Activated naive CD8-positive, alpha-beta T cell treated with anti-CD3 and anti-CD28 coated beads for 36 hours (primary cell): ENCODE results near the gene FOXF2. TPM values are rescaled to one million over a fixed set of nuclear protein-coding genes. Genes with fewer than 3 reads are reported as not detected.
A peak's percentile ranks its signal among the peaks of the same experiment; 100 is the strongest.

ENCODE experiments used
- DNase-seq: peaks from one replicate; pipeline ENCODE4 v3.0.0; 2021
- H3K27ac Mint-ChIP-seq: one replicate; pipeline ENCODE4 v1.8.0; 2022; ENCODE audit warnings: mild to moderate bottlenecking, moderate library complexity, mixed read lengths
- H3K27me3 Mint-ChIP-seq: one replicate; pipeline ENCODE4 v1.8.0; 2022; ENCODE audit warnings: mild to moderate bottlenecking, mixed read lengths
- H3K36me3 Mint-ChIP-seq: one replicate; pipeline ENCODE4 v1.8.0; 2021; ENCODE audit warnings: mild to moderate bottlenecking, mixed read lengths
- H3K4me1 Mint-ChIP-seq: one replicate; pipeline ENCODE4 v1.8.0; 2021; ENCODE audit warnings: mixed read lengths
- H3K4me3 Mint-ChIP-seq: one replicate; pipeline ENCODE4 v1.8.0; 2022; ENCODE audit warnings: mild to moderate bottlenecking, moderate library complexity, mixed read lengths
- H3K9me3 Mint-ChIP-seq: one replicate; pipeline ENCODE4 v1.8.0; 2022; ENCODE audit warnings: mixed read lengths
- total RNA-seq, 2 experiments: library from RNA; stranded (reverse); gene quantifications; one replicate each; pipeline ENCODE4 v1.2.3, GENCODE V29; 2021

FOXF2 gene
- total RNA-seq, 2 experiments from 2014 or later = not detected

- Mint-ChIP-seq H3K27ac (no peak overlapping the region), H3K27me3 (peaks cover 83% of the 10 kb centered on the region), H3K4me3 (no peak overlapping the region), H3K4me1 (peaks cover 14% of the 10 kb centered on the region), H3K36me3 (no peaks in the 10 kb centered on the region), H3K9me3 (no peaks in the 10 kb centered on the region)
- DNase-seq = no peak
Observed at GRCh38 chr6:1393641-1394283, 4.4 kb downstream of the FOXF2 start.

GRCh38 chr6:1394514-1395463, 5.4 kb downstream of the FOXF2 start:
- H3K27ac Mint-ChIP-seq = no peak overlapping the region
- H3K36me3 Mint-ChIP-seq = no peaks in the 10 kb centered on the region
- H3K4me1 Mint-ChIP-seq = peaks cover 11% of the 10 kb centered on the region
- no peaks in the 10 kb centered on the region for H3K9me3 Mint-ChIP-seq
- no peak for DNase-seq
- H3K27me3 Mint-ChIP-seq = peaks cover 84% of the 10 kb centered on the region
- H3K4me3 Mint-ChIP-seq = no peak overlapping the region

GRCh38 chr6:1395506-1395905, 6.1 kb downstream of the FOXF2 start:
- Mint-ChIP-seq H3K27ac (no peak overlapping the region), H3K9me3 (no peaks in the 10 kb centered on the region), H3K4me1 (peaks cover 8% of the 10 kb centered on the region), H3K36me3 (no peaks in the 10 kb centered on the region), H3K4me3 (no peak overlapping the region), H3K27me3 (peaks cover 79% of the 10 kb centered on the region)
- DNase-seq = no peak

- DNase-seq = no peak
- H3K4me3 Mint-ChIP-seq = no peak overlapping the region
- H3K36me3 Mint-ChIP-seq = no peaks in the 10 kb centered on the region
- peaks cover 74% of the 10 kb centered on the region for H3K27me3 Mint-ChIP-seq
- peaks cover 6% of the 10 kb centered on the region for H3K4me1 Mint-ChIP-seq
- H3K27ac Mint-ChIP-seq = no peak overlapping the region
- H3K9me3 Mint-ChIP-seq = no peaks in the 10 kb centered on the region
Observed at GRCh38 chr6:1395941-1396908, 6.8 kb downstream of the FOXF2 start.

DNA sequence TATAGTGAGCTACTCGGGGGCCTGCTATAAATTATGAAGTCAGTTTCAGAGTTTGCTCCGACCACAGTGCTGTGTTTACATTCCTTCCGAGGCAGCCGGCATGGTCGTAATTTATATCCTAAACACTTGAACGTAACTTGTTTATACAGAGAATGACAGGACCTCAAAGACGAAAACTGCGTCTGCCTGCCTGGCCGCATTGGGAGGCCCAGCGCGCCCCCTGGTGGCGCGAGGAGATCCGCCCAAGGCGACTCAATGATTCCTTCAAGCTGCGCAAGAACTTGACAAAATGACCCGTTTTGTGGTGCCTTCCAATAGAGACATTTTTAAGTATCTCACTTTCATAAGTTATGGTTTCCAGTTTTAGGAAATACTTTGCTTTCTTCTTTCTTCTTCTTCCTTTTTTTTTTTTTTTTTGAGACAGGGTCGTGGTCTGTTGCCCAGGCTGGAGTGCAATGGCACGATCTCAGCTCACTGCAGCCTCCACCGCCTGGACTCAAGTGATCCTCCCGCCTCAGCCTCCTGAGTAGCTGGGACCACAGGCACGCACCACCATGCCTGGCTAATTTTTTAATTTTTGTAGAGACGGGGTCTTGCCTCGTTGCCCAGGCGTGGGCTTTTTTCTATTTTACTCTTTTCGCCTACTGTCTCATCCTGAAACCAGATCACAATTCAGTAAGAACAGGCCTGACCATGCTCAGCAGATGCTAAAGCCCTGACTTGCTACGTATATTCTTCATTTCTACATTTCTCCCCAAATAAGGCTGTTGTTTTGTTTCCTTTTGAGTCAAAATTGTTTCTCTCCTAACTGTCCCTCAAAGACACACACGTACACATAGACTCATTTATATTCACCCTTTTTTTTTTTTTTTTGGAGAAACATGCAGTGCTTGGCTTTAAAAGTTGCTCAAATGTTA, 7.8 kb downstream of the FOXF2 start:
- Mint-ChIP-seq H3K4me3 (no peak overlapping the region), H3K36me3 (no peaks in the 10 kb centered on the region), H3K9me3 (no peaks in the 10 kb centered on the region), H3K4me1 (peaks cover 6% of the 10 kb centered on the region), H3K27me3 (peaks cover 64% of the 10 kb centered on the region), H3K27ac (no peak overlapping the region)
- peak; percentile 71 for DNase-seq

GRCh38 chr6:1399085-1399780, 9.9 kb downstream of the FOXF2 start:
- Mint-ChIP-seq H3K36me3 (no peaks in the 10 kb centered on the region), H3K4me3 (no peak overlapping the region), H3K27me3 (peaks cover 47% of the 10 kb centered on the region), H3K4me1 (peaks cover 6% of the 10 kb centered on the region), H3K9me3 (no peaks in the 10 kb centered on the region), H3K27ac (no peak overlapping the region)
- no peak for DNase-seq

DNA sequence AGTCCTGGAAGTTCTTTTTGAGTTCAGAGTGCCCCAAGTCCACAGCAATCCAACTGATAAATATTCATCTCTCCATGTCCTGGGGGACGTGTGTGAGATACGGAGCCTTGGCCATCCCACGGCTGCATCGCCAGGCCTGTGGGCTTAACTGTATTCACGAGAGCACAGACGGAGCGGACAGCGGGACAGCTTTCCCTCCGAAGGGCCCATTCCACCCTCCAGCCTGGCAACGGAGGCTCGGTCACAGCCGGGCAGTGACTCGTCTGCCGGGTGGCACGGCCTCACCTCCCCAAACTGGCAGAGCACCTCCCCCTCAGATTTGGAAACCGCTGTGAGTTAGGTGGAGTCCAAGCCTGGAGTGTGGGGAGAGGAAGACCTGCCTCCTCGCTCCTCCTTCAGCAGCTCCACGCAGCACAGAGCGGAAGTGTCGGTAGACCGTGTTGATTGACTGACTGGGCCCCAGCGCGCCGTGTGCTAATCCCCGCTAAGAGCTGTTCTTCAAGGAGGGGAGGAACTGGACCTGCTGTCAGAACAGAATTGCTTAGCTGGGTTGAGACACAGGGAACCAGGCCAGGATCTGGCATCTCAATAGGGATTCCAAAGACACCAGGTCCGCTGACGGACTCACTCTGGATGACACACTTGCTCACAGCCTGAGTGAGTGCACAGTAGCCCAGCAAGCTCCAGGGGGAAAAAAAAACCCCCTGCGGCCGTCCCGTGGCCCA, 10.9 kb downstream of the FOXF2 start:
- no peak for DNase-seq
- Mint-ChIP-seq H3K36me3 (no peaks in the 10 kb centered on the region), H3K27me3 (peaks cover 36% of the 10 kb centered on the region), H3K9me3 (no peaks in the 10 kb centered on the region), H3K4me1 (peaks cover 3% of the 10 kb centered on the region), H3K4me3 (no peak overlapping the region), H3K27ac (no peak overlapping the region)

DNA sequence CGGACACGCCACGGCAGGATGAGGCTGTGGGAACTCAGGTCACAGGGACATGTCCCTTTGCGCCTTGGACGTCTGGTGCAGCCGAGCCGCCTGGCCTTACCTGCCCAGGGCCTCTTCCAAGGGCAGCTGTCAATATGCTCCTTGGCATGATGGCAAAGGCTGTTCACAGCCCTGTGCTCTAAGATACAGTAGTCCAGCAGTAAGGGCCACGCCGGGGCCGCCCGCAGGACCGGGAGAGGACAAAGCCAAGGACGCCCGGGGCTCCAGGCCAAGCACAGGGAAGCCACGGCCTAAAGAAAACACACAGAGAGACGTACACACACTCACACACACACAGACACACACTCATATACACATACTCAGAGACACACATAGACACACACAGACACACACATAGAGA, 13.0 kb downstream of the FOXF2 start:
- H3K4me1 Mint-ChIP-seq = no peaks in the 10 kb centered on the region
- H3K9me3 Mint-ChIP-seq = no peaks in the 10 kb centered on the region
- H3K4me3 Mint-ChIP-seq = no peak overlapping the region
- H3K36me3 Mint-ChIP-seq = no peaks in the 10 kb centered on the region
- H3K27me3 Mint-ChIP-seq = peaks cover 16% of the 10 kb centered on the region
- H3K27ac Mint-ChIP-seq = no peak overlapping the region
- DNase-seq = no peak

DNA sequence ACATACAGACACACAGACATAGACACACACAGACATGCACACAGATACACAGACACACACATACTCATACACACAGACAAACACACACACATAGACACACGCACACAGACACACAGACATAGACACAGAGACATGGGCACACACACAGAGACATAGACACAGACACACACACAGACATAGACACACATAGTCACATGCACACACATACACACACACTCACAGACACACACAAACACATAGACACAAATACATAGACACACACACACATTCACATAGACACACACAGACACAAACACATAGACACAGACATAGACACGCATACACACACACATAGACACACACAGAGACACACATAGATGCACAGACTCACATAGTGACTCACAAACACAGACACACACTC, 13.5 kb downstream of the FOXF2 start:
- no peaks in the 10 kb centered on the region for H3K36me3 Mint-ChIP-seq
- peaks cover 14% of the 10 kb centered on the region for H3K27me3 Mint-ChIP-seq
- no peaks in the 10 kb centered on the region for H3K4me1 Mint-ChIP-seq
- H3K27ac Mint-ChIP-seq = no peak overlapping the region
- H3K9me3 Mint-ChIP-seq = no peaks in the 10 kb centered on the region
- no peak overlapping the region for H3K4me3 Mint-ChIP-seq
- no peak for DNase-seq

- no peaks in the 10 kb centered on the region for H3K36me3 Mint-ChIP-seq
- no peak overlapping the region for H3K27ac Mint-ChIP-seq
- no peak for DNase-seq
- H3K4me1 Mint-ChIP-seq = no peaks in the 10 kb centered on the region
- no peaks in the 10 kb centered on the region for H3K9me3 Mint-ChIP-seq
- H3K27me3 Mint-ChIP-seq = peaks cover 12% of the 10 kb centered on the region
- no peak overlapping the region for H3K4me3 Mint-ChIP-seq
Observed at GRCh38 chr6:1403851-1404712, 14.7 kb downstream of the FOXF2 start.

- Mint-ChIP-seq H3K4me1 (peaks cover 1% of the 10 kb centered on the region), H3K27me3 (peaks cover 15% of the 10 kb centered on the region), H3K27ac (no peak overlapping the region), H3K9me3 (no peaks in the 10 kb centered on the region), H3K36me3 (no peaks in the 10 kb centered on the region), H3K4me3 (no peak overlapping the region)
- DNase-seq = no peak
Observed at GRCh38 chr6:1404713-1405098, 15.3 kb downstream of the FOXF2 start.

DNA sequence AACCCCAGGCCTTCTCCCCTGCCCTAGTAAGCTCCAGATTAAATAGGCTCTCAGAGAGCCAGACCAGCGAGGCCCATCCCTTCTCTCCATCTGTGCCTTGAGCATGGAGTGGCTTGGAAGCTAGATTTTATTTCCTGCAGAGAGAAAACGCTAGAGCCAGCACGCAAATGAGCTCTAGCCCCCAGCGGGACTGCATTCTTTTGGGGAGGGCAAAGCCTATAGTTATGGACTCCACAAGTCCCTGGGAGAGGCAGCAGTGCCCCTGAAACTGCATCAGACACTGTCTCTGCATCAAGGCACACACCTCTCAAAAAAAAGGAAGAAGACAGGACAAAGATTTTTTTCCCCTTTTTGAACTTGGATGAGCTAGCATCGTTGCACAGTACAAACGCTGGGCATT, 15.8 kb downstream of the FOXF2 start:
- no peaks in the 10 kb centered on the region for H3K9me3 Mint-ChIP-seq
- no peak overlapping the region for H3K4me3 Mint-ChIP-seq
- H3K27ac Mint-ChIP-seq = no peak overlapping the region
- DNase-seq = no peak
- peaks cover 1% of the 10 kb centered on the region for H3K4me1 Mint-ChIP-seq
- no peaks in the 10 kb centered on the region for H3K36me3 Mint-ChIP-seq
- peaks cover 19% of the 10 kb centered on the region for H3K27me3 Mint-ChIP-seq
